Testis (tissue), 3 donors: ENCODE data around the gene ERC1. TPM values are rescaled to one million over a fixed set of nuclear protein-coding genes. Genes with fewer than 3 reads are reported as not detected.

ENCODE experiments used
- DNase-seq: peaks from one replicate; pipeline ENCODE4 v3.0.0-alpha.2; 2019
- H3K27ac ChIP-seq, 2 donors: fragments of 200-600 bp; sonication (generic); one replicate each; pipeline ENCODE4 v1.5.1; 2019
- H3K27me3 ChIP-seq: fragments of 200-600 bp; sonication (generic); one replicate; pipeline ENCODE4 v1.5.1; 2019
- H3K36me3 ChIP-seq: fragments of 200-600 bp; sonication (generic); one replicate; pipeline ENCODE4 v1.5.1; 2017; ENCODE audit warnings: low read depth; ENCODE audit errors: missing control alignments
- H3K4me1 ChIP-seq: fragments of 200-600 bp; sonication (generic); one replicate; pipeline ENCODE4 v1.5.1; 2019
- H3K4me3 ChIP-seq, 2 donors: fragments of 200-600 bp; sonication (generic); one replicate each; pipeline ENCODE4 v1.5.1; 2017 to 2019
- H3K9me3 ChIP-seq: fragments of 200-600 bp; sonication (generic); one replicate; pipeline ENCODE4 v1.5.1; 2017
- CTCF ChIP-seq, 3 experiments: fragments of 450-650 bp in 2 of 3; fragments of 200-600 bp in 1 of 3; sonication (generic) in 1 of 3; IDR thresholded peaks; one replicate each; pipeline ENCODE4 v1.5.1; 2016 to 2019; ENCODE audit warnings: antibody characterized with exemption in 3 of 3, mild to moderate bottlenecking in 2 of 3, moderate library complexity in 1 of 3
- POLR2A ChIP-seq: fragments of 450-650 bp; IDR thresholded peaks from one replicate; pipeline ENCODE4 v1.6.1; 2017; ENCODE audit warnings: antibody characterized with exemption, mild to moderate bottlenecking, moderate library complexity
- WGBS, 2 donors: methylation state at CpG; one replicate each; pipeline ENCODE4 v1.1.5; 2018; 5-methylcytosine and 5-hydroxymethylcytosine counted together
- intact Hi-C: fragments of 100-400 bp; cut with DNase I; formaldehyde crosslinking; loops from one replicate; pipeline ENCODE4 v1.15.1; 2023; ENCODE audit warnings: low total_unique reads
- polyA plus RNA-seq: library from polyadenylated mRNA; stranded (reverse); fragments of 350-450 nt; fragmentation: Illumina TruSeq; extraction: RNeasy Lipid Tissue Mini Kit (QIAGEN cat#74804); gene quantifications from one replicate; pipeline ENCODE4 v1.2.3, GENCODE V29; 2014; ENCODE audit warnings: low read depth, low replicate concordance; ENCODE audit not compliant: insufficient read depth
- total RNA-seq, 2 donors: library from RNA; depleted of rRNA; stranded (reverse); fragments of >200 nt; gene quantifications; one replicate each; pipeline ENCODE4 v1.2.3, GENCODE V29; 2016

Gene ERC1
- total and polyA plus RNA-seq, 3 donors from 2014 or later: 25.8 to 109 (median 106) TPM

GRCh38 chr12:1289371-1290155 lies 298.5 kb downstream of the ERC1 start:
- Histone ChIP-seq H3K4me1 (no peaks in the 10 kb centered on the region), H3K27ac (no peak overlapping the region), H3K9me3 (no peaks in the 10 kb centered on the region), H3K27me3 (no peaks in the 10 kb centered on the region), H3K36me3 (no peaks in the 10 kb centered on the region), H3K4me3 (no peak overlapping the region)
- intact Hi-C loops: no loop called here
- WGBS, 2 donors: 74 to 79% methylated on average over 7 of the region's 7 CpGs
- TF ChIP-seq CTCF (IDR thresholded peaks at IDR 0.05): no peak
- no peak for TF ChIP-seq POLR2A
- no peak for DNase-seq

- H3K4me1 ChIP-seq: no peaks in the 10 kb centered on the region
- no peaks in the 10 kb centered on the region for H3K9me3 ChIP-seq
- no peaks in the 10 kb centered on the region for H3K36me3 ChIP-seq
- 81 to 84% methylated on average over 3 of the region's 3 CpGs for WGBS, 2 donors
- H3K27me3 ChIP-seq: no peaks in the 10 kb centered on the region
- H3K27ac ChIP-seq: no peak overlapping the region
- no peak overlapping the region for H3K4me3 ChIP-seq
- no peak for DNase-seq
- TF ChIP-seq POLR2A (no peak), CTCF (IDR thresholded peaks at IDR 0.05) (no peak)
- intact Hi-C loops: no loop called here
These were observed 299.7 kb downstream of the ERC1 start for GRCh38 chr12:1290716-1291115.

GRCh38 chr12:1291601-1292332 lies 300.7 kb downstream of the ERC1 start:
- no peak for DNase-seq
- 66 to 73% methylated on average over 8 of the region's 8 CpGs for WGBS, 2 donors
- intact Hi-C loops: no loop called here
- no peaks in the 10 kb centered on the region for H3K27me3 ChIP-seq
- H3K4me3 ChIP-seq: no peak overlapping the region
- TF ChIP-seq CTCF (IDR thresholded peaks at IDR 0.05) (no peak), POLR2A (no peak)
- no peaks in the 10 kb centered on the region for H3K9me3 ChIP-seq
- H3K36me3 ChIP-seq: no peaks in the 10 kb centered on the region
- H3K27ac ChIP-seq: no peak overlapping the region
- no peaks in the 10 kb centered on the region for H3K4me1 ChIP-seq

GRCh38 chr12:1293901-1294300 lies 302.9 kb downstream of the ERC1 start:
- WGBS, 2 donors: 84 to 88% methylated on average over 1 of the region's 1 CpG
- no peak for DNase-seq

More at GRCh38 chr12:1293901-1294300, 302.9 kb downstream of the ERC1 start:
- Histone ChIP-seq H3K4me3 (no peak overlapping the region), H3K4me1 (no peaks in the 10 kb centered on the region), H3K27ac (no peak overlapping the region), H3K36me3 (no peaks in the 10 kb centered on the region), H3K9me3 (no peaks in the 10 kb centered on the region), H3K27me3 (no peaks in the 10 kb centered on the region)
- no peak for TF ChIP-seq CTCF (IDR thresholded peaks at IDR 0.05)
- no peak for TF ChIP-seq POLR2A
- intact Hi-C loops: no loop called here
